MCF 10A (cell line): ENCODE results near the gene TMEM61. TPM values are rescaled to one million over a fixed set of nuclear protein-coding genes. Genes with fewer than 3 reads are reported as not detected.

Experiments used
- BruUV-seq: library from RNA; stranded (reverse); fragments of 400-500 nt; replicated peaks from 2 replicates; lab custom pipeline; 2021; lab: Mats Ljungman, UMichigan
- CTCF ChIA-PET: fragments of 300-600 bp; sonication (Branson Sonifier 250); formaldehyde crosslinking; extraction: SDS; loops from one replicate; lab custom pipeline; 2021; ENCODE audit warnings: antibody characterized with exemption, inconsistent platforms; lab: Yijun Ruan, JAX
- POLR2A ChIA-PET: fragments of 300-600, 350-650 bp; sonication (Branson Sonifier 250); formaldehyde crosslinking; extraction: SDS; loops from one replicate; lab custom pipeline; 2020; ENCODE audit warnings: antibody characterized with exemption, inconsistent platforms; lab: Yijun Ruan, JAX
- DNase-seq: peaks from one replicate; pipeline ENCODE4 v3.0.0-alpha.2; 2018; ENCODE audit not compliant: unreplicated experiment
- H3K27ac Mint-ChIP-seq: one replicate; pipeline ENCODE4 v1.8.0; 2022; ENCODE audit warnings: mild to moderate bottlenecking, low read depth, mixed read lengths; ENCODE audit not compliant: unreplicated experiment
- H3K27me3 Mint-ChIP-seq: one replicate; pipeline ENCODE4 v1.8.0; 2022; ENCODE audit warnings: mixed read lengths; ENCODE audit not compliant: insufficient read depth, unreplicated experiment
- H3K36me3 Mint-ChIP-seq: one replicate; pipeline ENCODE4 v1.8.0; 2022; ENCODE audit warnings: mild to moderate bottlenecking, moderate library complexity, mixed read lengths; ENCODE audit not compliant: insufficient read depth, unreplicated experiment
- H3K4me1 Mint-ChIP-seq: one replicate; pipeline ENCODE4 v1.8.0; 2022; ENCODE audit warnings: mixed read lengths; ENCODE audit not compliant: insufficient read depth, unreplicated experiment
- H3K4me3 Mint-ChIP-seq: one replicate; pipeline ENCODE4 v1.8.0; 2022; ENCODE audit warnings: mild to moderate bottlenecking, moderate library complexity, mixed read lengths; ENCODE audit not compliant: unreplicated experiment
- H3K9me3 Mint-ChIP-seq: one replicate; pipeline ENCODE4 v1.8.0; 2022; ENCODE audit warnings: mixed read lengths; ENCODE audit not compliant: unreplicated experiment
- CTCF ChIP-seq: fragments of 200-600 bp; IDR thresholded peaks from one replicate; pipeline ENCODE4 v1.8.0; 2022; ENCODE audit warnings: antibody characterized with exemption, mild to moderate bottlenecking; ENCODE audit not compliant: unreplicated experiment
- intact Hi-C: fragments of 100-400 bp; cut with micrococcal nuclease; formaldehyde crosslinking; loops from 2 replicates; pipeline ENCODE4 v1.14.1; 2022
- total RNA-seq: library from RNA; stranded (reverse); gene quantifications from 2 replicates; pipeline ENCODE4 v1.2.3, GENCODE V29; 2022

The TMEM61 gene
- total RNA-seq, 1 experiment from 2014 or later, result not detected

- ChIA-PET POLR2A (no interaction called here), CTCF (interaction anchor here (0.5 to 22.1 kb wide), 7 partner anchors 10 to 769 kb away, joined by 3 to 385 read pairs (median 3); partner anchors contain the start of gene BSND)
- no TSS peak for BruUV-seq
- no peak overlapping the region for H3K4me3 Mint-ChIP-seq
- no peak for TF ChIP-seq CTCF
- H3K9me3 Mint-ChIP-seq, result no peaks in the 10 kb centered on the region
- intact Hi-C loops, result no loop called here
- no peaks in the 10 kb centered on the region for H3K36me3 Mint-ChIP-seq
- no peaks in the 10 kb centered on the region for H3K4me1 Mint-ChIP-seq
- no peak for DNase-seq
- no peaks in the 10 kb centered on the region for H3K27me3 Mint-ChIP-seq
- H3K27ac Mint-ChIP-seq, result no peak overlapping the region
Observed at GRCh38 chr1:54986533-54986932, 6.1 kb downstream of the TMEM61 start.

- H3K36me3 Mint-ChIP-seq, result no peaks in the 10 kb centered on the region
- no peaks in the 10 kb centered on the region for H3K9me3 Mint-ChIP-seq
- no peaks in the 10 kb centered on the region for H3K27me3 Mint-ChIP-seq
- no peak for TF ChIP-seq CTCF
- no peaks in the 10 kb centered on the region for H3K4me1 Mint-ChIP-seq
- no peak overlapping the region for H3K27ac Mint-ChIP-seq
- CTCF ChIA-PET, result interaction anchor here (1.3 to 22.1 kb wide), 4 partner anchors 9 to 39 kb away, joined by 3 to 385 read pairs (median 30); partner anchors contain the start of gene BSND
- no TSS peak for BruUV-seq
- POLR2A ChIA-PET, result interaction anchor here (0.9 kb wide), 1 partner anchor 37 kb away, joined by 3 read pairs; no protein-coding TSS in a partner anchor
- H3K4me3 Mint-ChIP-seq, result no peak overlapping the region
- no peak for DNase-seq
- intact Hi-C loops, result no loop called here
Observed at GRCh38 chr1:54987427-54987826, 7.0 kb downstream of the TMEM61 start.

DNA sequence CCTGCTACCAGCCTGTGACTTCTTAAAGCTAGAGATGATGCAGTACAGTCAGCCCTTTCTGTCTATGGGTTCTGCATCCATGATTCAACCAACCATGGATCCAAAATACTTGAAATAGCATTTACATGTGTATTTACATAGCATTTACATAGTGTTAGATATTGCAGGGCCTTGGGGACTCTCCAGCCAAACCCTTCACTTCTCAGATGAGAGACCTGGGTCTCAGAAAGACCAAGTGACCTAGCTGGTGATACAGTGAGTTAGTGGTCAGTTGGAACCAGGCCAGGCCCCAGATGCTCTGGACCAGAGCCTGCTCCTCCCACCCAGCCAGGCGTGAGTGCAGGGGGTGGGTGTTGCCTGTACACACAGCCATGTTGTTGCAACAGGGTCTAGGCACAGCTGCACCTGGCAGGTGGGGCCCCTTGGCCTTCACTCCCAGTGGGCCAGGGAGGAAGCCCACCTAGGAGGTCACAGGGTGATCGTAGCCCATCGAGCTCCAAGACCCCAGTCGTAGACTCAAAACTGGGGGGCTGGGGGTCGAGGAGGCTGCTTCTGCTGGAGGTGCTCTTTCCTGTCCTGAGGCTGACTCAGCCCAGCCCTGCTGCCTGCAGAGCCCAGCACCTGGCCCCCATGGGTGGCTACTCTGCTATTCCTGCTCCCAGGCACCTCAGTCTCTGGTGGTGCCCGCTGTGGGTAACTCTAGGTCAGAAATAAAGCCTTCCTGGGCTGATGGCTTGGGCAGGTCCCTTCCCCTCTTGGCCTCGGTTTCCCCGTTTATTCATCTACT is 7.7 kb downstream of the TMEM61 start:
- POLR2A ChIA-PET, result interaction anchor here (0.9 kb wide), 1 partner anchor 37 kb away, joined by 3 read pairs; no protein-coding TSS in a partner anchor
- H3K4me1 Mint-ChIP-seq, result no peaks in the 10 kb centered on the region
- H3K4me3 Mint-ChIP-seq, result no peak overlapping the region
- CTCF ChIA-PET, result interaction anchor here (1.3 to 22.1 kb wide), 4 partner anchors 9 to 40 kb away, joined by 3 to 385 read pairs (median 30); partner anchors contain the start of gene BSND
- intact Hi-C loops, result no loop called here
- no peaks in the 10 kb centered on the region for H3K27me3 Mint-ChIP-seq
- no peak for DNase-seq
- BruUV-seq, result no TSS peak
- TF ChIP-seq CTCF, result no peak
- H3K9me3 Mint-ChIP-seq, result no peaks in the 10 kb centered on the region
- H3K36me3 Mint-ChIP-seq, result no peaks in the 10 kb centered on the region
- H3K27ac Mint-ChIP-seq, result no peak overlapping the region

- no TSS peak for BruUV-seq
- Mint-ChIP-seq H3K27me3 (no peaks in the 10 kb centered on the region), H3K4me1 (no peaks in the 10 kb centered on the region), H3K4me3 (no peak overlapping the region), H3K36me3 (no peaks in the 10 kb centered on the region), H3K9me3 (no peaks in the 10 kb centered on the region), H3K27ac (no peak overlapping the region)
- no peak for DNase-seq
- intact Hi-C loops, result no loop called here
- ChIA-PET POLR2A (interaction anchor here (0.9 kb wide), 1 partner anchor 39 kb away, joined by 3 read pairs; no protein-coding TSS in a partner anchor), CTCF (interaction anchor here (0.7 to 22.1 kb wide), 5 partner anchors 9 to 41 kb away, joined by 3 to 385 read pairs (median 8); partner anchors contain the start of gene BSND)
- no peak for TF ChIP-seq CTCF
Observed at GRCh38 chr1:54988975-54989374, 8.5 kb downstream of the TMEM61 start.
